ENCODE results near the gene CABP1.

Gene CABP1

GRCh38 chr12:120699553-120699952 is 59.1 kb downstream of the CABP1 start:
- no peak for DNase-seq (ENCODE audit: low read depth)
- no peak for TF ChIP-seq CTCF (IDR thresholded peaks at IDR 0.05; ENCODE audit: low read depth, low read length, missing control alignments)
- no peak overlapping the region for H3K4me3 ChIP-seq (ENCODE audit: low read depth, low read length)

- H3K4me3 ChIP-seq (ENCODE audit: low read depth, low read length): no peak overlapping the region
- TF ChIP-seq CTCF (IDR thresholded peaks at IDR 0.05; ENCODE audit: low read depth, low read length, missing control alignments): no peak
- DNase-seq (ENCODE audit: low read depth): no peak
Measured at GRCh38 chr12:120700886-120701285, 60.5 kb downstream of the CABP1 start.

- no peak for TF ChIP-seq CTCF (IDR thresholded peaks at IDR 0.05; ENCODE audit: low read depth, low read length, missing control alignments)
- no peak for DNase-seq (ENCODE audit: low read depth)
- no peak overlapping the region for H3K4me3 ChIP-seq (ENCODE audit: low read depth, low read length)
Measured at GRCh38 chr12:120702637-120703036, 62.2 kb downstream of the CABP1 start.

DNA sequence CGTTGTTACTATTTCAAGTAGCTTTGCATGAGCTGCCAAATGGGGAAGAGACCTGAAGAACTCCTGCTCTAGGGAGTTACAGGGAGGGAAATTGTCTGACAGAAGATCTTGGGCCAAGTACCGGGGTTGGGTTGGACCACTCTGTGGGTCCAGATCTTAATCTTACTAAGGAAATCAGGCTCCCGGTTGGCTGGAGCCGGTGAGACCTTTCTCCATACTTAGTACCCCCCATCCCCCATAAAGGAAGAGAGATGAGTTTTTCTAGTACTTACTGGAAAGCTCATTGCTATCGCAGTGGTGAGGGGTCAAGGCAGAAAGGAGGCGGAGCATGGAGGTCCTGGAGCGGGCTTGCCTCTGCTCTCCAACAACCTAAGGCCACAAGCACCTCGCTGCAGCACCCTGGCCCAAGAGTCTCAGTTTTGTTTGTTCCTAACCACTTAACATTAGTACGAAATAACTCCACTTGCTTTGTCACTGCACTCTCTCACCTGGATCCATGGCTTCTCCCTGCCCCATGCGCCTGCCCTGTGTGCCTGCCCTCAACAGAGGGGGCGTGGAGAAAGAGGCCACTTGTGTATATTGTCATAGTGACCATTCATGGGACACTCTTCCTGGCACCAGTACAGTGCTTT is 63.0 kb downstream of the CABP1 start:
- DNase-seq (ENCODE audit: low read depth): no peak
- H3K4me3 ChIP-seq (ENCODE audit: low read depth, low read length): no peak overlapping the region
- no peak for TF ChIP-seq CTCF (IDR thresholded peaks at IDR 0.05; ENCODE audit: low read depth, low read length, missing control alignments)

DNA sequence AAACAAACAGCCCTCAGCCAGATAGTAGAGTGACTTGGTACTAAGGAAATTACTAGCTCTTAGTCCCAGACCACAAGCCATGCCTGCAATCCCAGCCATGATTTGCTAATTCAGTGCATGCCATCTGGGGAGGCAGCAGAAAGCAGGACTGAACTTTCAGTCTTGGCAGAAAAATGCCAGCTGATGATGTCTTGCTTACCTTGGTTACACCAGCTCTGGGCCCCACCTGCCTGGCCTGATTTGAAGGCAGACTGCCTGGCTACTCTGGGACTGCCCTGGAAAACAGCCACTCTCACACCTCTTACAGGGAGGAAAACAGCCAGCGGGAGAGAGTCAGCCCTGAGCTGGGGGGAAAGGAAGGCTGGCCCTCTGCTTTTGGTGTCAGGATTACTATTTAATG is 65.2 kb downstream of the CABP1 start:
- no peak for DNase-seq (ENCODE audit: low read depth)
- no peak overlapping the region for H3K4me3 ChIP-seq (ENCODE audit: low read depth, low read length)
- no peak for TF ChIP-seq CTCF (IDR thresholded peaks at IDR 0.05; ENCODE audit: low read depth, low read length, missing control alignments)

- no peak for TF ChIP-seq CTCF (IDR thresholded peaks at IDR 0.05; ENCODE audit: low read depth, low read length, missing control alignments)
- DNase-seq (ENCODE audit: low read depth): no peak
- no peak overlapping the region for H3K4me3 ChIP-seq (ENCODE audit: low read depth, low read length)
Measured at GRCh38 chr12:120706029-120706428, 65.6 kb downstream of the CABP1 start.

GRCh38 chr12:120708651-120709050 is 68.2 kb downstream of the CABP1 start:
- TF ChIP-seq CTCF (IDR thresholded peaks at IDR 0.05; ENCODE audit: low read depth, low read length, missing control alignments): no peak
- DNase-seq (ENCODE audit: low read depth): no peak
- H3K4me3 ChIP-seq (ENCODE audit: low read depth, low read length): no peak overlapping the region
